GM12878 (cell line): ENCODE data around the gene RMND5A. TPM values are rescaled to one million over a fixed set of nuclear protein-coding genes. Genes with fewer than 3 reads are reported as not detected.

Source experiments
- ATAC-seq: fragments of 200-7000 bp; cut with Tn5 transposase; 3 replicates; pipeline ENCODE4 v1.9.1; 2020; ENCODE audit warnings: mild to moderate bottlenecking, moderate library complexity
- BruUV-seq: library from RNA; stranded (reverse); fragments of 400-500 nt; replicated peaks from 2 replicates; lab custom pipeline; 2021; lab: Mats Ljungman, UMichigan
- CTCF ChIA-PET: fragments of 300-600 bp; sonication (Branson Sonifier 250); formaldehyde crosslinking; extraction: SDS; loops from one replicate; lab custom pipeline; 2021; ENCODE audit warnings: inconsistent platforms; lab: Yijun Ruan, JAX
- POLR2A ChIA-PET: fragments of 350-600 bp; formaldehyde crosslinking; extraction: SDS; loops from one replicate; lab custom pipeline; 2021; ENCODE audit warnings: inconsistent platforms; lab: Charles Lee
- RAD21 ChIA-PET: fragments of 300-600 bp; sonication (Branson Sonifier 250); formaldehyde crosslinking; loops from one replicate; lab custom pipeline; 2023; ENCODE audit warnings: antibody characterized with exemption; ENCODE audit not compliant: unreplicated experiment; lab: Charles Lee
- SMC1A ChIA-PET: fragments of 300-600 bp; sonication (Branson Sonifier 250); formaldehyde crosslinking; loops from one replicate; lab custom pipeline; 2023; ENCODE audit not compliant: unreplicated experiment, uncharacterized antibody; lab: Charles Lee
- DNase-seq: peaks from one replicate; pipeline ENCODE4 v3.0.0-alpha.2; 2011; ENCODE audit warnings: low read depth, low spot score
- FAIRE-seq: peaks from 3 replicates; lab custom pipeline; 2011; peaks lifted over from hg19 to GRCh38; lab: Jason Lieb, UNC
- H2AFZ ChIP-seq: 2 replicates; pipeline ENCODE4 v1.6.0; 2011; ENCODE audit warnings: low read depth, low read length, control low read depth; ENCODE audit not compliant: control insufficient read depth
- H3K27ac ChIP-seq: 2 replicates; pipeline ENCODE4 v1.5.1; 2011; ENCODE audit warnings: control low read depth; ENCODE audit not compliant: control insufficient read depth, insufficient read depth
- H3K27me3 ChIP-seq, 2 experiments: replicated peaks in 1 of 2; 2 replicates each; pipeline versions ENCODE4 v1.6.0 to v1.6.1; 2011; ENCODE audit warnings: low read length in 1 of 2; ENCODE audit not compliant: control insufficient read depth in 2 of 2, insufficient read depth in 2 of 2
- H3K36me3 ChIP-seq, 2 experiments: 2 replicates each; pipeline ENCODE4 v1.5.1; 2011; ENCODE audit warnings: low read length in 1 of 2; ENCODE audit not compliant: control insufficient read depth in 2 of 2, insufficient read depth in 2 of 2
- H3K4me1 ChIP-seq: 2 replicates; pipeline ENCODE4 v1.6.1; 2011; ENCODE audit warnings: mild to moderate bottlenecking, low read length, moderate library complexity, mixed read lengths; ENCODE audit not compliant: control insufficient read depth, insufficient read depth
- H3K4me2 ChIP-seq: 2 replicates; pipeline ENCODE4 v1.6.0; 2011; ENCODE audit warnings: control low read depth; ENCODE audit not compliant: control insufficient read depth, insufficient read depth
- H3K4me3 ChIP-seq: fragments of 200-600 bp; sonication (generic); 2 replicates; pipeline ENCODE4 v1.5.1; 2016
- H3K79me2 ChIP-seq: 2 replicates; pipeline ENCODE4 v1.6.0; 2011; ENCODE audit warnings: low read length; ENCODE audit not compliant: control insufficient read depth, insufficient read depth
- H3K9ac ChIP-seq: 2 replicates; pipeline ENCODE4 v1.8.0; 2011; ENCODE audit warnings: low read length, control low read depth, mixed read lengths; ENCODE audit not compliant: control insufficient read depth, insufficient read depth
- H3K9me3 ChIP-seq: replicated peaks from 3 replicates; pipeline ENCODE4 v1.5.1; 2011; ENCODE audit warnings: mild to moderate bottlenecking, low read length; ENCODE audit not compliant: control insufficient read depth, insufficient read depth
- H4K20me1 ChIP-seq: 2 replicates; pipeline ENCODE4 v1.6.0; 2011; ENCODE audit not compliant: control insufficient read depth, insufficient read depth
- ATF7 ChIP-seq: fragments of 450-650 bp; IDR thresholded peaks from 2 replicates; pipeline ENCODE4 v1.6.1; 2016; ENCODE audit warnings: low read depth, mild to moderate bottlenecking
- BCL11A ChIP-seq: IDR thresholded peaks from 2 replicates; pipeline ENCODE4 v1.6.1; 2011; ENCODE audit warnings: low read depth, low read length
- BMI1 ChIP-seq: fragments of 450-650 bp; IDR thresholded peaks from 2 replicates; pipeline ENCODE4 v1.6.1; 2016; ENCODE audit warnings: mild to moderate bottlenecking, moderate library complexity, borderline replicate concordance
- CREB1 ChIP-seq: IDR thresholded peaks from 2 replicates; pipeline ENCODE4 v1.6.1; 2012; ENCODE audit warnings: low read depth, mild to moderate bottlenecking, inconsistent platforms
- CREM ChIP-seq: IDR thresholded peaks from 2 replicates; pipeline ENCODE4 v1.6.1; 2014; ENCODE audit warnings: antibody characterized with exemption, low read depth
- KAT2A ChIP-seq: conservative IDR thresholded peaks from 2 replicates; pipeline ENCODE4 v1.6.1; 2011; ENCODE audit warnings: low read depth, low read length; ENCODE audit not compliant: control insufficient read depth
- PAX5 ChIP-seq: IDR thresholded peaks from 2 replicates; pipeline ENCODE4 v1.6.1; 2011; ENCODE audit warnings: low read depth, low read length, borderline replicate concordance
- RELA ChIP-seq: fragments of 450-650 bp; IDR thresholded peaks from 2 replicates; pipeline ENCODE4 v1.8.0; 2014; ENCODE audit warnings: borderline replicate concordance; ENCODE audit not compliant: partially characterized antibody
- SMAD5 ChIP-seq: IDR thresholded peaks from 2 replicates; pipeline ENCODE4 v1.6.1; 2016; ENCODE audit warnings: antibody characterized with exemption, low read depth
- WGBS: methylation state at CpG from one replicate; pipeline ENCODE4 v1.1.6; 2016; ENCODE audit warnings: low lambda C conversion rate; ENCODE audit not compliant: insufficient replicate concordance, insufficient coverage; ENCODE audit errors: missing lambda C conversion rate; 5-methylcytosine and 5-hydroxymethylcytosine counted together
- in situ Hi-C: fragments of 300-500 bp; cut with MboI; formaldehyde crosslinking; loops from 9 replicates; pipeline ENCODE4 v1.14.3; 2018; ENCODE audit warnings: mixed read lengths
- intact Hi-C: fragments of 100-400 bp; cut with micrococcal nuclease; formaldehyde crosslinking; loops from one replicate; pipeline ENCODE4 v1.14.2; 2022; ENCODE audit not compliant: unreplicated experiment
- polyA plus RNA-seq, 11 experiments: library from polyadenylated mRNA; depleted of rRNA in 4 of 11; unstranded in 6 of 11; stranded (reverse) in 5 of 11; fragments of >200 nt; fragmentation: Nextera tagmentation in 4 of 11; fragmentation: Illumina TruSeq in 1 of 11; extraction: Ambion mirVana in 4 of 11; extraction: Trizol in 1 of 11; gene quantifications; 1 replicate in 1 of 11; 2 replicates in 10 of 11; pipeline versions ENCODE4 v1.2.1 to v1.2.3, GENCODE V29; 2011 to 2016; ENCODE audit warnings: inconsistent platforms in 2 of 11, missing spikeins in 2 of 11, low read depth in 1 of 11
- total RNA-seq, 4 experiments: library from RNA; depleted of rRNA in 3 of 4; stranded (reverse); fragments of >200 nt in 3 of 4; fragmentation: Illumina TruSeq in 1 of 4; extraction: Trizol in 1 of 4; gene quantifications; 2 replicates each; pipeline versions ENCODE4 v1.2.1 to v1.2.3, GENCODE V29; 2013 to 2021
- TF ChIP-seq, protein P1 (sequence below): IDR thresholded peaks from 2 replicates; pipeline ENCODE4 v1.6.1; 2011; ENCODE audit warnings: borderline replicate concordance, low read depth, mild to moderate bottlenecking, moderate library complexity, low read length; ENCODE audit not compliant: insufficient read depth, poor library complexity, severe bottlenecking
- TF ChIP-seq, protein P2 (sequence below): fragments of 450-650 bp; IDR thresholded peaks from 2 replicates; pipeline ENCODE4 v1.6.1; 2016; ENCODE audit warnings: mild to moderate bottlenecking, moderate library complexity, borderline replicate concordance
- TF ChIP-seq, protein P3 (sequence below): fragments of 450-650 bp; IDR thresholded peaks from 2 replicates; pipeline ENCODE4 v1.6.1; 2017; ENCODE audit warnings: mild to moderate bottlenecking, low read depth, inconsistent platforms; ENCODE audit not compliant: poor library complexity, severe bottlenecking

The RMND5A gene
- total and polyA plus RNA-seq, 10 of the 15 experiments (the other 5 are each of a cell fraction or from before 2014, with no cell fraction given), result 8.3 to 33.6 (median 23.2) TPM

DNA sequence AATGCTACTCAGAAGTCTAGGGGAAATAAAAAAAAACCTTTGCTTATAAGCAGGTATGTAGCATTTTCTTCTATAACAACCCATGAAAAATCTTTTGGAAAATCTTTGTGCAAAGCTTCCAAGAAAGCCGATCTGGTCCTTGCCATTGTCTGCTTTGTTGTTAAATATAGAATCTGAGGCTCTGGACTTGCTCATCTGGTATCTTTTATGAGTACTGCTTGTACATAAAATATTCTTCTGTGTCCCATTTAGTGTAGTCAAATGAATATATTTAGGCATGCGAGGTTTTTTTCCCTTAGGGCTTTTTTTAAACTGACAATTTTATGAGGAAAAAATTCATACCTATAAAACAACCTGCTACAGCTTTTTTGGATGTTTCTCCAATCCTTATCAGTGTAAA lies 45.0 kb upstream of the RMND5A start:
- Histone ChIP-seq H3K4me1 (no peaks in the 10 kb centered on the region), H3K36me3 (no peaks in the 10 kb centered on the region), H3K9ac (no peak overlapping the region), H3K27me3 (no peaks in the 10 kb centered on the region), H3K79me2 (no peaks in the 10 kb centered on the region), H3K4me2 (no peak overlapping the region), H3K4me3 (no peak overlapping the region), H3K9me3 (no peaks in the 10 kb centered on the region), H3K27ac (no peak overlapping the region), H4K20me1 (no peaks in the 10 kb centered on the region), H2AFZ (no peak overlapping the region)
- ChIA-PET RAD21 (interaction anchor here (0.6 kb wide), 1 partner anchor 172 kb away, joined by 3 read pairs; no protein-coding TSS in a partner anchor), POLR2A (no interaction called here), SMC1A (interaction anchor here (1.0 to 1.5 kb wide), 4 partner anchors 13 to 279 kb away, joined by 3 to 4 read pairs (median 4); no protein-coding TSS in a partner anchor), CTCF (interaction anchor here (0.6 kb wide), 1 partner anchor 650 kb away, joined by 4 read pairs; no protein-coding TSS in a partner anchor)
- intact Hi-C loops (no loop called here), in situ Hi-C loops (no loop called here)
- BruUV-seq, result no TSS peak
- DNase-seq (no peak), ATAC-seq (no peak), FAIRE-seq (no peak)
- 67% methylated on average over 2 of the region's 2 CpGs for WGBS
- TF ChIP-seq BMI1 (no peak), SMAD5 (no peak), ATF7 (no peak), CREB1 (no peak), CREM (no peak), RELA (no peak), KAT2A (no peak), BCL11A (no peak), PAX5 (no peak)
- TF ChIP-seq, protein P1, sequence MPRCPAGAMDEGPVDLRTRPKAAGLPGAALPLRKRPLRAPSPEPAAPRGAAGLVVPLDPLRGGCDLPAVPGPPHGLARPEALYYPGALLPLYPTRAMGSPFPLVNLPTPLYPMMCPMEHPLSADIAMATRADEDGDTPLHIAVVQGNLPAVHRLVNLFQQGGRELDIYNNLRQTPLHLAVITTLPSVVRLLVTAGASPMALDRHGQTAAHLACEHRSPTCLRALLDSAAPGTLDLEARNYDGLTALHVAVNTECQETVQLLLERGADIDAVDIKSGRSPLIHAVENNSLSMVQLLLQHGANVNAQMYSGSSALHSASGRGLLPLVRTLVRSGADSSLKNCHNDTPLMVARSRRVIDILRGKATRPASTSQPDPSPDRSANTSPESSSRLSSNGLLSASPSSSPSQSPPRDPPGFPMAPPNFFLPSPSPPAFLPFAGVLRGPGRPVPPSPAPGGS, result no peak
- TF ChIP-seq, protein P2, sequence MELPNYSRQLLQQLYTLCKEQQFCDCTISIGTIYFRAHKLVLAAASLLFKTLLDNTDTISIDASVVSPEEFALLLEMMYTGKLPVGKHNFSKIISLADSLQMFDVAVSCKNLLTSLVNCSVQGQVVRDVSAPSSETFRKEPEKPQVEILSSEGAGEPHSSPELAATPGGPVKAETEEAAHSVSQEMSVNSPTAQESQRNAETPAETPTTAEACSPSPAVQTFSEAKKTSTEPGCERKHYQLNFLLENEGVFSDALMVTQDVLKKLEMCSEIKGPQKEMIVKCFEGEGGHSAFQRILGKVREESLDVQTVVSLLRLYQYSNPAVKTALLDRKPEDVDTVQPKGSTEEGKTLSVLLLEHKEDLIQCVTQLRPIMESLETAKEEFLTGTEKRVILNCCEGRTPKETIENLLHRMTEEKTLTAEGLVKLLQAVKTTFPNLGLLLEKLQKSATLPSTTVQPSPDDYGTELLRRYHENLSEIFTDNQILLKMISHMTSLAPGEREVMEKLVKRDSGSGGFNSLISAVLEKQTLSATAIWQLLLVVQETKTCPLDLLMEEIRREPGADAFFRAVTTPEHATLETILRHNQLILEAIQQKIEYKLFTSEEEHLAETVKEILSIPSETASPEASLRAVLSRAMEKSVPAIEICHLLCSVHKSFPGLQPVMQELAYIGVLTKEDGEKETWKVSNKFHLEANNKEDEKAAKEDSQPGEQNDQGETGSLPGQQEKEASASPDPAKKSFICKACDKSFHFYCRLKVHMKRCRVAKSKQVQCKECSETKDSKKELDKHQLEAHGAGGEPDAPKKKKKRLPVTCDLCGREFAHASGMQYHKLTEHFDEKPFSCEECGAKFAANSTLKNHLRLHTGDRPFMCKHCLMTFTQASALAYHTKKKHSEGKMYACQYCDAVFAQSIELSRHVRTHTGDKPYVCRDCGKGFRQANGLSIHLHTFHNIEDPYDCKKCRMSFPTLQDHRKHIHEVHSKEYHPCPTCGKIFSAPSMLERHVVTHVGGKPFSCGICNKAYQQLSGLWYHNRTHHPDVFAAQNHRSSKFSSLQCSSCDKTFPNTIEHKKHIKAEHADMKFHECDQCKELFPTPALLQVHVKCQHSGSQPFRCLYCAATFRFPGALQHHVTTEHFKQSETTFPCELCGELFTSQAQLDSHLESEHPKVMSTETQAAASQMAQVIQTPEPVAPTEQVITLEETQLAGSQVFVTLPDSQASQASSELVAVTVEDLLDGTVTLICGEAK, result no peak
- TF ChIP-seq, protein P3, sequence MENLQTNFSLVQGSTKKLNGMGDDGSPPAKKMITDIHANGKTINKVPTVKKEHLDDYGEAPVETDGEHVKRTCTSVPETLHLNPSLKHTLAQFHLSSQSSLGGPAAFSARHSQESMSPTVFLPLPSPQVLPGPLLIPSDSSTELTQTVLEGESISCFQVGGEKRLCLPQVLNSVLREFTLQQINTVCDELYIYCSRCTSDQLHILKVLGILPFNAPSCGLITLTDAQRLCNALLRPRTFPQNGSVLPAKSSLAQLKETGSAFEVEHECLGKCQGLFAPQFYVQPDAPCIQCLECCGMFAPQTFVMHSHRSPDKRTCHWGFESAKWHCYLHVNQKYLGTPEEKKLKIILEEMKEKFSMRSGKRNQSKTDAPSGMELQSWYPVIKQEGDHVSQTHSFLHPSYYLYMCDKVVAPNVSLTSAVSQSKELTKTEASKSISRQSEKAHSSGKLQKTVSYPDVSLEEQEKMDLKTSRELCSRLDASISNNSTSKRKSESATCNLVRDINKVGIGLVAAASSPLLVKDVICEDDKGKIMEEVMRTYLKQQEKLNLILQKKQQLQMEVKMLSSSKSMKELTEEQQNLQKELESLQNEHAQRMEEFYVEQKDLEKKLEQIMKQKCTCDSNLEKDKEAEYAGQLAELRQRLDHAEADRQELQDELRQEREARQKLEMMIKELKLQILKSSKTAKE, result no peak
